Measurements from ENCODE around the gene SPOCK1.

- no peak for TF ChIP-seq CTCF (IDR thresholded peaks at IDR 0.05)
- no peak for TF ChIP-seq POLR2A (IDR thresholded peaks at IDR 0.05)
- no peak for TF ChIP-seq POLR2AphosphoS5 (IDR thresholded peaks at IDR 0.05)
Measured at GRCh38 chr5:137488974-137489373, 10.2 kb downstream of the SPOCK1 start.

All from transverse colon (tissue), 4 donors.